GM12878 (cell line): ENCODE data around the gene CEP78. TPM values are rescaled to one million over a fixed set of nuclear protein-coding genes. Genes with fewer than 3 reads are reported as not detected.

Experiments
- ATAC-seq: fragments of 200-7000 bp; cut with Tn5 transposase; 3 replicates; pipeline ENCODE4 v1.9.1; 2020; ENCODE audit warnings: mild to moderate bottlenecking, moderate library complexity
- BruUV-seq: library from RNA; stranded (reverse); fragments of 400-500 nt; replicated peaks from 2 replicates; lab custom pipeline; 2021; lab: Mats Ljungman, UMichigan
- CTCF ChIA-PET: fragments of 300-600 bp; sonication (Branson Sonifier 250); formaldehyde crosslinking; extraction: SDS; loops from one replicate; lab custom pipeline; 2021; ENCODE audit warnings: inconsistent platforms; lab: Yijun Ruan, JAX
- POLR2A ChIA-PET: fragments of 350-600 bp; formaldehyde crosslinking; extraction: SDS; loops from one replicate; lab custom pipeline; 2021; ENCODE audit warnings: inconsistent platforms; lab: Charles Lee
- RAD21 ChIA-PET: fragments of 300-600 bp; sonication (Branson Sonifier 250); formaldehyde crosslinking; loops from one replicate; lab custom pipeline; 2023; ENCODE audit warnings: antibody characterized with exemption; ENCODE audit not compliant: unreplicated experiment; lab: Charles Lee
- SMC1A ChIA-PET: fragments of 300-600 bp; sonication (Branson Sonifier 250); formaldehyde crosslinking; loops from one replicate; lab custom pipeline; 2023; ENCODE audit not compliant: unreplicated experiment, uncharacterized antibody; lab: Charles Lee
- DNase-seq: peaks from one replicate; pipeline ENCODE4 v3.0.0-alpha.2; 2011; ENCODE audit warnings: low read depth, low spot score
- FAIRE-seq: peaks from 3 replicates; lab custom pipeline; 2011; peaks lifted over from hg19 to GRCh38; lab: Jason Lieb, UNC
- H2AFZ ChIP-seq: 2 replicates; pipeline ENCODE4 v1.6.0; 2011; ENCODE audit warnings: low read depth, low read length, control low read depth; ENCODE audit not compliant: control insufficient read depth
- H3K27ac ChIP-seq: 2 replicates; pipeline ENCODE4 v1.5.1; 2011; ENCODE audit warnings: control low read depth; ENCODE audit not compliant: control insufficient read depth, insufficient read depth
- H3K27me3 ChIP-seq, 2 experiments: replicated peaks in 1 of 2; 2 replicates each; pipeline versions ENCODE4 v1.6.0 to v1.6.1; 2011; ENCODE audit warnings: low read length in 1 of 2; ENCODE audit not compliant: control insufficient read depth in 2 of 2, insufficient read depth in 2 of 2
- H3K36me3 ChIP-seq, 2 experiments: 2 replicates each; pipeline ENCODE4 v1.5.1; 2011; ENCODE audit warnings: low read length in 1 of 2; ENCODE audit not compliant: control insufficient read depth in 2 of 2, insufficient read depth in 2 of 2
- H3K4me1 ChIP-seq: 2 replicates; pipeline ENCODE4 v1.6.1; 2011; ENCODE audit warnings: mild to moderate bottlenecking, low read length, moderate library complexity, mixed read lengths; ENCODE audit not compliant: control insufficient read depth, insufficient read depth
- H3K4me2 ChIP-seq: 2 replicates; pipeline ENCODE4 v1.6.0; 2011; ENCODE audit warnings: control low read depth; ENCODE audit not compliant: control insufficient read depth, insufficient read depth
- H3K4me3 ChIP-seq: fragments of 200-600 bp; sonication (generic); 2 replicates; pipeline ENCODE4 v1.5.1; 2016
- H3K79me2 ChIP-seq: 2 replicates; pipeline ENCODE4 v1.6.0; 2011; ENCODE audit warnings: low read length; ENCODE audit not compliant: control insufficient read depth, insufficient read depth
- H3K9ac ChIP-seq: 2 replicates; pipeline ENCODE4 v1.8.0; 2011; ENCODE audit warnings: low read length, control low read depth, mixed read lengths; ENCODE audit not compliant: control insufficient read depth, insufficient read depth
- H3K9me3 ChIP-seq: replicated peaks from 3 replicates; pipeline ENCODE4 v1.5.1; 2011; ENCODE audit warnings: mild to moderate bottlenecking, low read length; ENCODE audit not compliant: control insufficient read depth, insufficient read depth
- H4K20me1 ChIP-seq: 2 replicates; pipeline ENCODE4 v1.6.0; 2011; ENCODE audit not compliant: control insufficient read depth, insufficient read depth
- CBX5 ChIP-seq: sonication (generic); IDR thresholded peaks from 2 replicates; pipeline ENCODE4 v1.6.1; 2016; ENCODE audit warnings: low read depth, moderate library complexity, mild to moderate bottlenecking, inconsistent platforms
- MTA2 ChIP-seq: fragments of 450-650 bp; IDR thresholded peaks from 2 replicates; pipeline ENCODE4 v1.6.1; 2016; ENCODE audit warnings: low read depth, mild to moderate bottlenecking, moderate library complexity
- SPI1 ChIP-seq: IDR thresholded peaks from 2 replicates; pipeline ENCODE4 v1.6.1; 2011; ENCODE audit warnings: low read depth, mild to moderate bottlenecking, low read length, moderate library complexity, borderline replicate concordance; ENCODE audit not compliant: insufficient read depth
- SREBF1 ChIP-seq: IDR thresholded peaks from 2 replicates; pipeline ENCODE4 v1.6.1; 2012; ENCODE audit warnings: mild to moderate bottlenecking, low read length
- ZBTB40 ChIP-seq: fragments of 450-650 bp; IDR thresholded peaks from 2 replicates; pipeline ENCODE4 v1.6.1; 2016; ENCODE audit warnings: mild to moderate bottlenecking, moderate library complexity, borderline replicate concordance
- WGBS: methylation state at CpG from one replicate; pipeline ENCODE4 v1.1.6; 2016; ENCODE audit warnings: low lambda C conversion rate; ENCODE audit not compliant: insufficient replicate concordance, insufficient coverage; ENCODE audit errors: missing lambda C conversion rate; 5-methylcytosine and 5-hydroxymethylcytosine counted together
- in situ Hi-C: fragments of 300-500 bp; cut with MboI; formaldehyde crosslinking; loops from 9 replicates; pipeline ENCODE4 v1.14.3; 2018; ENCODE audit warnings: mixed read lengths
- intact Hi-C: fragments of 100-400 bp; cut with micrococcal nuclease; formaldehyde crosslinking; loops from one replicate; pipeline ENCODE4 v1.14.2; 2022; ENCODE audit not compliant: unreplicated experiment
- polyA plus RNA-seq, 11 experiments: library from polyadenylated mRNA; depleted of rRNA in 4 of 11; unstranded in 6 of 11; stranded (reverse) in 5 of 11; fragments of >200 nt; fragmentation: Nextera tagmentation in 4 of 11; fragmentation: Illumina TruSeq in 1 of 11; extraction: Ambion mirVana in 4 of 11; extraction: Trizol in 1 of 11; gene quantifications; 1 replicate in 1 of 11; 2 replicates in 10 of 11; pipeline versions ENCODE4 v1.2.1 to v1.2.3, GENCODE V29; 2011 to 2016; ENCODE audit warnings: inconsistent platforms in 2 of 11, missing spikeins in 2 of 11, low read depth in 1 of 11
- total RNA-seq, 4 experiments: library from RNA; depleted of rRNA in 3 of 4; stranded (reverse); fragments of >200 nt in 3 of 4; fragmentation: Illumina TruSeq in 1 of 4; extraction: Trizol in 1 of 4; gene quantifications; 2 replicates each; pipeline versions ENCODE4 v1.2.1 to v1.2.3, GENCODE V29; 2013 to 2021

CEP78 gene
- total and polyA plus RNA-seq, 10 of the 15 experiments (the other 5 are each of a cell fraction or from before 2014, with no cell fraction given): 4.1 to 44.9 (median 27.9) TPM

GRCh38 chr9:78306222-78307076 lies 70.6 kb downstream of the CEP78 start:
- BruUV-seq: no TSS peak
- ChIA-PET RAD21 (no interaction called here), POLR2A (no interaction called here), SMC1A (no interaction called here), CTCF (no interaction called here)
- intact Hi-C loops: no loop called here
- no peak for FAIRE-seq
- Histone ChIP-seq H3K79me2 (no peaks in the 10 kb centered on the region), H3K9ac (no peak overlapping the region), H3K4me1 (no peaks in the 10 kb centered on the region), H3K27ac (no peak overlapping the region), H3K4me2 (no peak overlapping the region), H3K9me3 (no peaks in the 10 kb centered on the region), H3K27me3 (no peaks in the 10 kb centered on the region), H3K4me3 (no peak overlapping the region), H3K36me3 (peaks cover 5 to 6% of the 10 kb centered on the region in 2 experiments), H2AFZ (no peak overlapping the region), H4K20me1 (no peaks in the 10 kb centered on the region)
- TF ChIP-seq SREBF1: no peak
- no peak for TF ChIP-seq SPI1
- TF ChIP-seq MTA2: no peak
- TF ChIP-seq CBX5: no peak
- no peak for TF ChIP-seq ZBTB40
- no peak for DNase-seq
- WGBS: 88% methylated on average over 16 of the region's 16 CpGs
- in situ Hi-C loops: no loop called here
- ATAC-seq: no peak
